ENCODE data around the gene TSC1.

Gene TSC1

GRCh38 chr9:132887181-132888120 is 57.0 kb downstream of the TSC1 start:
- no peak for DNase-seq
- ATAC-seq: no peak

- ATAC-seq (no peak), DNase-seq (no peak)
These were observed 58.1 kb downstream of the TSC1 start for GRCh38 chr9:132886334-132886725.

GRCh38 chr9:132885720-132886333 is 58.6 kb downstream of the TSC1 start:
- DNase-seq: no peak
- ATAC-seq: no peak

GRCh38 chr9:132883349-132884294 is 60.8 kb downstream of the TSC1 start:
- DNase-seq: no peak
- ATAC-seq: no peak

- DNase-seq: no peak
- no peak for ATAC-seq
These were observed 61.8 kb downstream of the TSC1 start for GRCh38 chr9:132882616-132883015.

GRCh38 chr9:132881826-132882225 is 62.6 kb downstream of the TSC1 start:
- ATAC-seq (no peak), DNase-seq (no peak)

GRCh38 chr9:132880324-132880661 is 64.1 kb downstream of the TSC1 start:
- DNase-seq: no peak

GRCh38 chr9:132879457-132880323 is 64.7 kb downstream of the TSC1 start:
- no peak for DNase-seq

More at GRCh38 chr9:132880324-132880661, 64.1 kb downstream of the TSC1 start:
- ATAC-seq: no peak

GRCh38 chr9:132878695-132879456 is 65.5 kb downstream of the TSC1 start, which contains the start of gene SPACA9:
Gene SPACA9 (plus strand): TSS chr9:132878898. CDS start chr9:132883948, 5,050 bp downstream.
- DNase-seq (peak; percentile 57), ATAC-seq (no peak)

More at GRCh38 chr9:132879457-132880323, 64.7 kb downstream of the TSC1 start:
- no peak for ATAC-seq

- peak; percentile 83 for ATAC-seq
- DNase-seq: peak; percentile 85
These were observed 66.4 kb downstream of the TSC1 start, which contains the start of gene AK8 for GRCh38 chr9:132877824-132878694. Gene AK8 (minus strand): TSS chr9:132878284. CDS start chr9:132878255, 29 bp downstream.

GRCh38 chr9:132877458-132877823 is 67.0 kb downstream of the TSC1 start:
- ATAC-seq (no peak), DNase-seq (no peak)

GRCh38 chr9:132876849-132877248 is 67.6 kb downstream of the TSC1 start:
- ATAC-seq: no peak
- DNase-seq: no peak

GRCh38 chr9:132875159-132875558 is 69.3 kb downstream of the TSC1 start:
- DNase-seq (no peak), ATAC-seq (no peak)

- DNase-seq: no peak
- no peak for ATAC-seq
These were observed 71.0 kb downstream of the TSC1 start for GRCh38 chr9:132873403-132873802.

GRCh38 chr9:132869266-132869665 is 75.2 kb downstream of the TSC1 start:
- ATAC-seq (no peak), DNase-seq (no peak)

GRCh38 chr9:132866898-132867297 is 77.5 kb downstream of the TSC1 start:
- DNase-seq: no peak

GRCh38 chr9:132864691-132865090 is 79.7 kb downstream of the TSC1 start:
- no peak for DNase-seq
- no peak for ATAC-seq

More at GRCh38 chr9:132866898-132867297, 77.5 kb downstream of the TSC1 start:
- ATAC-seq: no peak

- ATAC-seq (peak; percentile 48), DNase-seq (no peak)
These were observed 80.1 kb downstream of the TSC1 start for GRCh38 chr9:132864277-132864676.

GRCh38 chr9:132863096-132863495 is 81.3 kb downstream of the TSC1 start:
- DNase-seq: no peak
- ATAC-seq: no peak
